GM18505 (cell line): ENCODE results near the gene RGMA.

Experiments
- ATAC-seq: cut with Tn5 transposase; IDR thresholded peaks from one replicate; pipeline ENCODE4 v1.9.1; 2021; ENCODE audit not compliant: unreplicated experiment
- POLR2A ChIP-seq: IDR thresholded peaks from 4 replicates; pipeline ENCODE4 v1.6.1; 2011; ENCODE audit warnings: borderline replicate concordance; ENCODE audit not compliant: insufficient read depth, insufficient read length; ENCODE audit errors: extremely low read depth

Gene RGMA

GRCh38 chr15:93028632-93029213, 60.3 kb downstream of the RGMA start:
- no peak for TF ChIP-seq POLR2A
- no peak for ATAC-seq

- no peak for ATAC-seq
- no peak for TF ChIP-seq POLR2A
Observed at GRCh38 chr15:93028111-93028631, 60.8 kb downstream of the RGMA start.

GRCh38 chr15:93027413-93027812, 61.6 kb downstream of the RGMA start:
- TF ChIP-seq POLR2A = no peak
- ATAC-seq = no peak

- TF ChIP-seq POLR2A = no peak
- ATAC-seq = no peak
Observed at GRCh38 chr15:93026380-93026817, 62.6 kb downstream of the RGMA start.

- no peak for ATAC-seq
- TF ChIP-seq POLR2A = no peak
Observed at GRCh38 chr15:93025625-93025982, 63.4 kb downstream of the RGMA start.

GRCh38 chr15:93024716-93025624, 64.0 kb downstream of the RGMA start:
- no peak for TF ChIP-seq POLR2A
- no peak for ATAC-seq

- no peak for ATAC-seq
- TF ChIP-seq POLR2A = no peak
Observed at GRCh38 chr15:93024293-93024692, 64.7 kb downstream of the RGMA start.

GRCh38 chr15:93020976-93021772, 67.8 kb downstream of the RGMA start:
- peak; percentile 61 for ATAC-seq

GRCh38 chr15:93019971-93020370, 69.0 kb downstream of the RGMA start:
- no peak for TF ChIP-seq POLR2A
- no peak for ATAC-seq

More at GRCh38 chr15:93020976-93021772, 67.8 kb downstream of the RGMA start:
- TF ChIP-seq POLR2A = no peak

- no peak for ATAC-seq
- TF ChIP-seq POLR2A = no peak
Observed at GRCh38 chr15:93019090-93019489, 69.9 kb downstream of the RGMA start.

GRCh38 chr15:93018574-93018973, 70.4 kb downstream of the RGMA start:
- TF ChIP-seq POLR2A = no peak
- ATAC-seq = no peak

GRCh38 chr15:93017526-93017925, 71.5 kb downstream of the RGMA start:
- no peak for ATAC-seq
- no peak for TF ChIP-seq POLR2A

GRCh38 chr15:93012786-93013185, 76.2 kb downstream of the RGMA start:
- TF ChIP-seq POLR2A = no peak
- no peak for ATAC-seq
